ENCODE results near the gene EXOC1L.

Gene EXOC1L

GRCh38 chr4:55820279-55820678 is 689 bp downstream of the EXOC1L start:
- no peak for TF ChIP-seq CTCF (IDR thresholded peaks at IDR 0.05; ENCODE audit: poor library complexity, severe bottlenecking)
- Histone ChIP-seq H3K4me1 (ENCODE audit: insufficient read depth, poor library complexity, severe bottlenecking) (no peaks in the 10 kb centered on the region), H3K9me3 (ENCODE audit: severe bottlenecking) (no peaks in the 10 kb centered on the region), H3K36me3 (ENCODE audit: low read depth) (no peaks in the 10 kb centered on the region), H3K27me3 (ENCODE audit: insufficient read depth, poor library complexity, severe bottlenecking) (no peaks in the 10 kb centered on the region), H3K4me3 (ENCODE audit: severe bottlenecking) (no peak overlapping the region), H3K27ac (ENCODE audit: poor library complexity, severe bottlenecking) (no peak overlapping the region)
- ATAC-seq (ENCODE audit: low read depth), result no peak
- DNase-seq (ENCODE audit: low spot score), result no peak

DNA sequence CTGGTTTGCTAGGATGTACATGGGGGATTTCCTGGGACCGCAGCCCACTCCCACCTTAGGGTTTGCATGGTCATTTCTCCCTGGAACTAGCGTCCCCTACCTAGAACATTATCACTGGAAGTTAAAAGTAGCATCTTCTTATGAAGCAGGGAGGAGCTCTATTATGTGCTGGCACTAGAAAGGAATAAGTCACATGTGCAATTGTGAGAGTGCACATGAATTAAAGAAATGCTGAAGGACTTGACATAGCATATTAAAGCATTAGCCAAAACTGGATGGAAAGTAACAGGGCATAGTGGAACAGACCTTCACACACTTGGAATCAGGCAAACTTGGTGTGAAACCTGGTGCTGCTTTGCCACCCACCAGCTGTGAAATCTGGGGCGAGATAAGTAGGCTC is 2.7 kb downstream of the EXOC1L start:
- no peak for DNase-seq (ENCODE audit: low spot score)
- Histone ChIP-seq H3K4me3 (ENCODE audit: severe bottlenecking) (no peak overlapping the region), H3K27me3 (ENCODE audit: insufficient read depth, poor library complexity, severe bottlenecking) (no peaks in the 10 kb centered on the region), H3K4me1 (ENCODE audit: insufficient read depth, poor library complexity, severe bottlenecking) (no peaks in the 10 kb centered on the region), H3K36me3 (ENCODE audit: low read depth) (no peaks in the 10 kb centered on the region), H3K27ac (ENCODE audit: poor library complexity, severe bottlenecking) (no peak overlapping the region), H3K9me3 (ENCODE audit: severe bottlenecking) (no peaks in the 10 kb centered on the region)
- TF ChIP-seq CTCF (IDR thresholded peaks at IDR 0.05; ENCODE audit: poor library complexity, severe bottlenecking), result no peak
- no peak for ATAC-seq (ENCODE audit: low read depth)

GRCh38 chr4:55824865-55825264 is 5.3 kb downstream of the EXOC1L start:
- H3K27ac ChIP-seq (ENCODE audit: poor library complexity, severe bottlenecking), result no peak overlapping the region
- no peaks in the 10 kb centered on the region for H3K27me3 ChIP-seq (ENCODE audit: insufficient read depth, poor library complexity, severe bottlenecking)
- no peaks in the 10 kb centered on the region for H3K4me1 ChIP-seq (ENCODE audit: insufficient read depth, poor library complexity, severe bottlenecking)
- H3K9me3 ChIP-seq (ENCODE audit: severe bottlenecking), result no peaks in the 10 kb centered on the region
- DNase-seq (ENCODE audit: low spot score) (no peak), ATAC-seq (ENCODE audit: low read depth) (no peak)
- H3K36me3 ChIP-seq (ENCODE audit: low read depth), result no peaks in the 10 kb centered on the region
- no peak overlapping the region for H3K4me3 ChIP-seq (ENCODE audit: severe bottlenecking)
- TF ChIP-seq CTCF (IDR thresholded peaks at IDR 0.05; ENCODE audit: poor library complexity, severe bottlenecking), result no peak

GRCh38 chr4:55826986-55827385 is 7.4 kb downstream of the EXOC1L start:
- ATAC-seq (ENCODE audit: low read depth) (no peak), DNase-seq (ENCODE audit: low spot score) (no peak)
- Histone ChIP-seq H3K36me3 (ENCODE audit: low read depth) (no peaks in the 10 kb centered on the region), H3K4me3 (ENCODE audit: severe bottlenecking) (no peak overlapping the region), H3K9me3 (ENCODE audit: severe bottlenecking) (no peaks in the 10 kb centered on the region), H3K27me3 (ENCODE audit: insufficient read depth, poor library complexity, severe bottlenecking) (no peaks in the 10 kb centered on the region), H3K27ac (ENCODE audit: poor library complexity, severe bottlenecking) (no peak overlapping the region), H3K4me1 (ENCODE audit: insufficient read depth, poor library complexity, severe bottlenecking) (no peaks in the 10 kb centered on the region)
- TF ChIP-seq CTCF (IDR thresholded peaks at IDR 0.05; ENCODE audit: poor library complexity, severe bottlenecking), result no peak

GRCh38 chr4:55827582-55827981 is 8.0 kb downstream of the EXOC1L start:
- Histone ChIP-seq H3K9me3 (ENCODE audit: severe bottlenecking) (no peaks in the 10 kb centered on the region), H3K4me1 (ENCODE audit: insufficient read depth, poor library complexity, severe bottlenecking) (no peaks in the 10 kb centered on the region), H3K4me3 (ENCODE audit: severe bottlenecking) (no peak overlapping the region), H3K36me3 (ENCODE audit: low read depth) (no peaks in the 10 kb centered on the region), H3K27ac (ENCODE audit: poor library complexity, severe bottlenecking) (no peak overlapping the region), H3K27me3 (ENCODE audit: insufficient read depth, poor library complexity, severe bottlenecking) (no peaks in the 10 kb centered on the region)
- no peak for TF ChIP-seq CTCF (IDR thresholded peaks at IDR 0.05; ENCODE audit: poor library complexity, severe bottlenecking)
- ATAC-seq (ENCODE audit: low read depth) (no peak), DNase-seq (ENCODE audit: low spot score) (no peak)
